GM18870 (cell line): ENCODE data around the gene IL4I1.

Source experiments
- ATAC-seq: cut with Tn5 transposase; IDR thresholded peaks from one replicate; pipeline ENCODE4 v1.9.1; 2021; ENCODE audit warnings: moderate library complexity; ENCODE audit not compliant: unreplicated experiment

The IL4I1 gene

DNA sequence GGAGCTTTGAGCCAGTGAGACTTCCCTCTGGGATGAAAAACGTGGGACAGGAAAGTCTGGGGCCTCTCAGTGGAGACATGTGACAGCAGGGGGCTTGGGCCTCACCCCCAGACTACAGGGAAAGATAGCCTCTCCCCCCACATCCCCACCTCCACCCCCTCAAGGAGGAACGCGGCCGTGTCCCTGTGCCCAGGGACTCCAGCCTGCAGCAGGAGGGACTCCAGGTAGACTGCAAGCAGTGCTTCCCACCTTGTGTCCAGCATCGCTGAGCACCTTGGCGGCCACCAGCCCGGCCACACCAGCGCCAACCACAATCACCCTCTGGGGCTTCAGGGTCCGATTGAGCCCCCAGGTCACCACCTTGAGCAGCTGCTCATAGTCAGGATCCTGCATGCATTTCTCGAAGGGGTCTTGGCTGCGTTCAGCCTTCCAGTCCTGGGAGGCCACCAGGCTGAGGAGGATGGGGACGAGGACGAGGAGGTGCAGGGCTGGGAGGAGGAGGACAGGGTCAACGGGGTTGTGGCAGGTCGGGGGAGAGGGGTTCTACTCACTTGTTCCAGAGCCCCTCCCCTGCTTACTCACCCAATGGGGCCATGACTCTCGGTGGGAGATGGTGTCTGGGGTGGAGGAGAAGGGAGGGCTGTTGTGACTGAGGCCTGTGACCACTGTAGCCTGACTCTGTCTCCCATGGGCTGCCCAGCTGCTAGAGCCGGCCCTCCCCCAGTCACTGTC is 955 bp downstream of the IL4I1 start:
- ATAC-seq, result no peak

DNA sequence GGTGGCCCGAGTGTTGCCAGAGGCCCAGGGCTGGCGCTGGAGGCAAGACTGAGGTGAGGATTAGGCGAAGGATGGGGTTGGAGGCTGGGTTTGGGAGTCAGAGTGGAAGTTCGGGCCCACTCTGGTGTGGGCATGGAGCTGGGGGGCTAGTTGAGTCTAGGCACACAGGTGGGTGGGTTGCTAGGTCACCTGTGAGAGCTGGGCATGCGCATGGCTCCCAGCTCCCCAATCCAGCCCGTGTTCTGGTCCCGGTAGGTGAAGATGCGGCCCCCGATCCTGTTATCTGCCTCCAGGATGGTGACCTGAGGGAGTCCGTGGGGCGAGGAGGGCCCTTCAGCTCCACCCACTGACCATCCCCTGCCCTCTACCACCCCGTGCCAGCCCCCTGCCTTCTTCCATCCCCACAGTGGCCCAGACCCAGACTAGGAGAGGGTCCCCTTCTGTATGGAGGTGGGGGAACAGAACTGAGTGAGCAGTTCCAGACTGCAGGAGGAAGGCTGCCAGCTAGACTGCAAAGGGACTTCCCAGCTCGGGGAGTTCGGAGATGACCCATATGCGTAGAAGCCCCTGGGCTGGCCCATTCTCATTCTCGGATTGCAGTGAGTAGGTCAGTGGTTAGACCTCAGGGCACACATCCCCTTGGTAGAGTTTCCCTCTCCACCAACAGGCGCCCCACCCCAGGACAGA is 1.7 kb downstream of the IL4I1 start:
- ATAC-seq, result no peak

DNA sequence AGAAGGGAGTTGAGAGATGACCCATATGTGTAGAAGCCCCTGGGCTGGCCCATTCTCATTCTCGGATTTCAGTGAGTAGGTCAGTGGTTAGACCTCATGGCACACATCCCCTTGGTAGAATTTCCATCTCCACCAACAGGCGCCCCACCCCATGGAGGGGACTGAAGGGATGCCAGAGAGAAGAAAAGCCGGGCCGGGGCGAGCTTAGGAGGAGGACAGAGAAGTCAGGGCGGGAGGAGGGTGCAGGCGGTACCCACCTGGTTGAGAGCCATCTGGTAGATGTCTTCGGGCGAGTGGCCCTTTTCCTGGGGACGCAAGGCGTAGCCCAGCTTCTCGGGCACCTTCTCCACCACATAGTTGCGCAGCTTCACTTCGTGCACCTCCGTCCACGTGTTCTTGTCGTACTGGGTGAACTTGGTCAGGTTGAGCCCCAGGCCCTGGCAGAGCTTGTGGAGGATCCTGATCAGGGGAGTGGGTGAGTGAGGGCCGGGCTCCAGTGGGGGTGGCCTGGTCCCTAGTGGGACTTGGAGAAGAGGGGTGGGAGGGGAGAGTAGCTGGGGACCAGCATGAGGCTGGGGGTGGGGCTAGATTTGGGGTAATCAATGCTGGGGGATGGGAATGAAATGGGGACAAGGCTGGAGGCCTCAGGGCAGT is 2.5 kb downstream of the IL4I1 start:
- ATAC-seq, result no peak

DNA sequence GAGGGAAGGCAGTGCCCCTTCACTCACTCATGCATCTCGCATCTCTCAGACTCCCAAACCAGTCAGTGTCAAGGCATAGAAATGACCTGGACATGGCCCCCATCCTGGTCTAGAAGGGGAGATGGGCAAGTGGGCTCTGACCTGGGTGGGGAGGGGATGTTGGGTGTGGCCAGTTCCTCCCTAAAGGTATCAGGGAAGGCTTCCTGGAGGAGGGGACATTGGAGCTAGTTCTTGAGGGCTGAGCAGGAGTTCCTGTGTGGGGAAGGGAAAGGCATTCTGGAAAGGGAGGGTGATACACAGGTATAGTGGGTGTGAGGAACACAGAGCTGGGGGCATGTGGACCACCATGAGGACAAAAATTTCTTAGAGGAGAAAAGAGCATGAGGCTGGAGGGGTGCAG is 4.0 kb downstream of the IL4I1 start:
- ATAC-seq, result no peak

DNA sequence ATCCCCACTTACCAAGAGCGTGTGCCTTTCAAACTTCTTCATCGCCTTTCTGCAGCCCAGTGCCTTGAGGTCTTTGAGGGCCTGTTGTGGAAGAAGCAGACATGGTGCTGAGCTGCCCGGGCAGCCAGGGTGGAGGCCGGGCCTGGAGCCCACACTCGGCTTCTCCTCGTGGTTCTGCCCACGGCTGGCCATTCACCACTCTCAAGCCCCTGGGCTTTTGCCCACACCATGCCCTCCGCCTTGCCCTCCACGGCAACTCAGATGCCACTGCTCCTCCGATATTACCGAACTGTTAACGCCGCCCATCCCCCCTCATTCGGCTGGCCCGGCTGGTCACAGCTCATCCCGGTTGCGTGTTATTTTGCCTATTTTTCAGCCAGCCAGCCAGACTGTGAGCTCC is 5.3 kb downstream of the IL4I1 start:
- ATAC-seq, result no peak

DNA sequence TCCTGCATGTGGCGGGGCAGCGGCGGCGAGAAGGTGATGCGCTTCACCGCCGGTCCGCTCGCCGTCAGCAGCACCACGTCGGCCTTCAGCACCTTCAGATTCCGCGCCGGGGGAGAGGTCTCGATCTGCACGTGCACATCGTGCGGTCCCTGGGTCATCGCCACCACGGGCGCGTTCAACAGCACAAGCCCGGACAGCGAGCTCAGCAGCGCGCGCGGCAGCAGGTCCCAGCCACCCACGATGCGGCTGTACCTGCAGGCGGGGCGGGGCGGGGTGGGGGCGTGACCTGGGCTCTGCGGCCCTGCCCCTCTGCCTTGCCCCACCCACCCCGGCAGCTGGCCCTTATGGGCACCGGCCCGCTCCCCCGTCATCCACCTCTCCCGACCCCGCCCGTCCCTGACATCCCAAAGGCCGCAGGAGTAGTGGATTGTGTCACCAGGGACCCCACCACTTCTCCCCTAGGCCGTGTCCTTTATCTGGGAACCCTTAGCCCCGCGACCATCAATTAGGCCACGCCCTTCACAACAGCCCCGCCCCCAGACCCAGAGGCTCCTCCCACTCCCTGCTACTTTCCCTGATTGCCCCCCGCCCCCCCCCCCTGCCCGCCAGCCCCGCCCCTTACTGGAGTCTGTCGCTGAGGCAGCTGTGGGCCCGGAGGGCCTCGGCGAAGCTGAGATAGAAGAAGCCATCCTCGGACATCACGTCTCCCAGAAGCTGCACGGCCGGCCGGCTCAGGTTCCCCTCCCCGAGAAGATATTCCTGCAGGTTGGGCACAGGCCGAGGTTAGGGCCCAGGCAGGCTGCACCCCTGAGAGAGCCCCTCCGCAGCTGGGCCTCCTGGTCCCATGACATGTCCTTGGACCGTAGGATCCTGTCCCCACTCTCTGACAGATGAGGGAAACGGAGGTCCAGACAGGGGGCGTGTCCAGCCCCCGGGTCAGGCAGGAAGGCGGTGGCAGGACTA is 6.1 kb downstream of the IL4I1 start:
- no peak for ATAC-seq

DNA sequence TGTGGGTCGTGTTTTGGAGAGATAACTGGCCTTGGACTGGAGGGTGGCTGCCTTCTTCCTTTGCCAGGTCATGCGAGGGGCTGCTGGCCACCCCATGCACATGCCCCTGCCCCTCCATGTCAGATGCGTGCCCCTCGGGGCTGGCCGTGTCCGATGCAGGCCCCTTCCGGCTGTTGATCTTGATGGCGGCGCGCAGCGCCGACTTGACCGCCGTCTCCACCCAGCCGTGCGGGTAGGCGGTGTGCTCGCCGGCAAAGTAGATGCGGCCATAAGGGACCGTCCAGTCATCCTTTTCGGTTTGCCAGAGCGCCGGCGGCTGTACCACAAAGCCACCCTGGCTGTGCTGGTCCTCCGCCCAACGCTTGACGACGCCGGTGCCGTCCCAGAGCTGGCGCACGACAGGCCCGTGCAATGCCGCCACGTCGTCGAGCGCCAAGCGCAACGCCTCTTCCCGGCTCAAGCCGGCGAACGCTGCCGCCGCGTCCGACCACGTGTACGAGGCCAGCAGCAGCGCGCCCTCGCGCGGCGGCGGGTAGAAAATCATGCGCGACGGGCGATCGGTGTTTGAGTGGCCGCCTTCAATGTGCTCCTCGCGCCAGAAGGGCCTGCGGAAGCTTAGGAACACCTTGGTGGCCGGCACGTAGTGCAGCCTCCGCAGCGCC is 6.9 kb downstream of the IL4I1 start:
- no peak for ATAC-seq

DNA sequence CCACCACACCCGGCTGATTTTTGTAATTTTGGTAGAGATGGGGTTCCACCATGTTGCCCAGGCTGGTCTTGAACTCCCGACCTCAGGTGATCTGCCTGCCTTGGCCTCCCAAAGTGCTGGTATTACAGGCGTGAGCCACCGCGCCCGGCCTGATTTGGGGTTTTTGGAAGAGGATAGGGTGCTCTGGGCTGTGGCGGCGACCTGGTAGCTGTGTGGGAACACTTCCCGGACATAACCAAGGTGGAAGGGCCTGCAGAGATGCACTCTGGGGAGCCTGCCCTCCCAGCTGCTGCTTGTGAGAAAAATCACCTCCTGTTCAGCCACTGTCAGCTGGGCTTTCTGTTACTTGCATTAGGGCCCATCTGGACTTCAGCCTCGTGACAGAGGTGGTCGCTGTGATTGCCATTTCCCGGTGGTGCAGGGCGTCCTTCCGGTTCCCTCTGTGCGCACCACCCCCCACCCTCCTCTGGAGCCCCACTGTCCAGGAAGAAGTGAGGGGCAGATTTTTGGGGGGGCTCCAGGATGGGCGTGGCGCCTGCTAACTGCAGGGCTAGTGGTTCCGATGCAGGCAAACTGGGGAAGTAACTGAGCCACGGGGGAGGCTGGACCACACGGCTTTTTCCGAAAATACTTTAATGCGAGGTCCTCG is 7.5 kb downstream of the IL4I1 start:
- ATAC-seq, result no peak

DNA sequence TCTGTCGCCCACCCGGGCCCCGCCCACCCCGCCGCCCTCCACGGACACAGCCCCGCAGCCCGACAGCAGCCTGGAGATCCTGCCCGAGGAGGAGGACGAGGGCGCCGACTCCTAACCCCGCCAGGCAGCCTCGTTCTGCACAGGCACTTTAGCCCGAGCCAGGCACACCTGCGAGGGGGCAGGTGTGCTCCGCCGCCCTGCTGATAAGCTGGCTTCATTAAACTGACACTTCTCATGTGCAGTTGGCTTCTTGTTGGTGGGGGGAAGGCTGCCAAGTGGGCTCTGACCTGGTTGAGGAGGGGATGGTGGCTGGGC is 8.2 kb downstream of the IL4I1 start:
- no peak for ATAC-seq

DNA sequence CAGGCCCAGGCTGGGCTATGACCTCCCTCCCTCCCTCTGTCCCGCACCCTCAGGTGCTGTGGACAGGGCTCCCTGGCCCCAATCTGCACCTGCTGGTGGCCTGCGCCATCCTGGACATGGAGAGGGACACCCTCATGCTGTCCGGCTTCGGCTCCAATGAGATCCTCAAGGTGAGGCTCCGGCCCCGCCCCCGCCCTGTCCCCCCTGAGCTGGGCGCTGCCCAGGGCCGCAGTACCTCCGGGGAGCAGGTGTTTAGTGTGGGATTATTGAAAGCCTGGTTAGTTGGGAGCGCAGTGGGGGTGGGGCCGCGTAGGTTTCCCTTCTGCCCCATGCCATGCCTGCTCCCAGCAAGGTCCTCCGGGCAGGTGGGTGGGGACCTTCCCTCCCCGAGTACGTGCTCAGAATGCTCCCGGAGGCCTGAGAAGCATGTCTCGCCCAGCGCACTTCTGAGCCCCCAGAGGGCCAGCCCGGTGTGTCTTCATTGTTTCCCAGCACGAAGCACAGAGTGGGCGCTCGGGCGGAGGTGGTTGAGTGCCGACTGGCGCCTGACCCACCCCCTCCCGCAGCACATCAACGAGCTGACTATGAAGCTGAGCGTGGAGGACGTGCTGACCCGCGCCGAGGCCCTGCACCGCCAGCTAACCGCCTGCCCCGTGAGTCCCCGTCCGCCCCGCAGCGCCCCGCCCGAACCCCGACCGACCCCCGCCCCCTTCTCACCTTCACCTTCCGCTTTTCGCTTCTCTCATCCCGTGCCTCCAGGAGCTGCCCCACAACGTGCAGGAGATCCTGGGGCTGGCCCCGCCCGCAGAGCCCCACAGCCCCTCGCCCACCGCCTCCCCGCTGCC is 8.8 kb downstream of the IL4I1 start:
- ATAC-seq, result no peak

DNA sequence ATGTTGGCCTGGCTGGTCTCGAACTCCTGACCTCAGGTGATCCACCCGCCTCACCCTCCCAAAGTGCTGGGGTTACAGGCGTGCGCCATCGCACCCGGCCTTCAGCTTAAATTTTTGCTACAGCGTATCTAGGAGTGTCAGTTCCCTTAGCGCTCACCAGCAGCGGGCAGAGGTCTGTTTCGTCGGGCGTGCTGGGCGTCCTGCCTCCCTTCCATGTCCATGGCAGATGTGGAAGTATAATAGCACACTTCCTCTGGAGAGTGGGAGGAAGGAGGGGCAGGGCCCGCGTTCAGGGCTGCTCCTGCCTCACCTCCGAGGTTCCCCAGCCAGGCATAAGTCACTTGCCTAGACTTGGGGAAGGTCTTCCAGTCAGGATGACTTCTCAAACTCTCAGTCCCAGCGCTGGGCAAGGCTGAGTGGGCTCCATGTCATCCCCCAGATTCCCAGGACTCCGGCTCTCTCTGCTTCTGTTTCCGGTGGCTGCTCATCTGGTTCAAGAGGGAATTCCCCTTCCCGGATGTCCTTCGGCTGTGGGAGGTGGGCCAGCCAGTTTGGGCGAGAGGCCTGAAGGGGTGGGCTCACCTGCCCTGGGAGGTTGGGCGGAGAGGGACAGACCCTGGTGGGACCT is 9.5 kb downstream of the IL4I1 start:
- no peak for ATAC-seq

DNA sequence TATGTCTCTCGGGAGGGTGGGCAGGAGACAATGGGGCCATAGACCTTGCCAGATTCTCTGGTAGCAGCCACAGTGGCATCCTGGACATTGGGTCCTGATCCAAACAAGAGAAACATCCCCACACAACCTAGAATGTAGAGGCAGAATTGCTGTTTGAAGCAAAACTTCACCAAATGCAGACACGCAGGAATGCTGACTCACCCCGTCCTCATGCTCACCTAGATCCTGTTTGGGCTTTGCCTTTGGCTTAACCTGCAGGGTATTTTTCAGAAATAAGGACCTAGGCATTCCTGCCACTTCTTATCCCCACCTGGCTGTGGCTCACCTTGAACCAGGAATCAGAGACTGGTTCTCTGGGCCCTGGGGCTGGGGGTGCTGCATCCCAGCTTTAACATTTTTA is 11.9 kb downstream of the IL4I1 start:
- ATAC-seq, result no peak

DNA sequence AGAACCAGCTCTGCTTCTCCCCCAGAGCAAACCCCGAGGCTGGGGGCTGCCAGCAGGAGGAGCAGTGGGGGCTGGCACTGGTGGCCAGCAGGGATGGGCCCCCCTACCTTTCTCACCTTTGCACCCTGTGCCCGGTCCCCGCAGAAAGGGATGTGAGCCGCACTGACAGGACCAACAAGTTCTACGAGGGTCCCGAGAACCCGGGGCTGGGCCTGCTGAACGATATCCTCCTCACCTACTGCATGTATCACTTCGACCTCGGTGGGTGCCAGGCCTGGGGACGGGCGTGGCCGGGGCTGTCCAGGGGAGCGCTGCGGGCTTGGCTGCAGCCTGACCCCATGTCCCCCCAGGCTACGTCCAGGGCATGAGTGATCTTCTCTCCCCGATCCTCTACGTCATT is 12.6 kb downstream of the IL4I1 start:
- no peak for ATAC-seq

DNA sequence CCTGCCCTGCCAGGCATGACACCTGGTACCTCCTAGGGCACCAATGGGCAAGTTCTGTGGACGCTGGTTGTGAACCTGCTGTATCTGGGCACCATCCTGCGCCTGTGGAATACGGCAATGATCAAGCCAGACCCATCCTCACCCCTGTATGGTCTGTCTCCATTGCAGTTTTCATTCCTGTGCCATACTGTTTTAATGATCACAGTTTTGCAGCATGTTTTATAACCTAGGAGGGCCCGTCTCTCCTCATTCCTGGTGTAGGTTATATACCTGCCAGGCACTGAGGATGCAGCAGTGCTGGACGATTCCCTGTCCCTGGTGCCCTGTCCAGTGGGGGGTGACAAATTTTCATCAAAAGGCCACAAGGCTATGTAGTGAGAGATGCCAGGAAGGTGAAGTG is 13.6 kb downstream of the IL4I1 start:
- ATAC-seq, result no peak

DNA sequence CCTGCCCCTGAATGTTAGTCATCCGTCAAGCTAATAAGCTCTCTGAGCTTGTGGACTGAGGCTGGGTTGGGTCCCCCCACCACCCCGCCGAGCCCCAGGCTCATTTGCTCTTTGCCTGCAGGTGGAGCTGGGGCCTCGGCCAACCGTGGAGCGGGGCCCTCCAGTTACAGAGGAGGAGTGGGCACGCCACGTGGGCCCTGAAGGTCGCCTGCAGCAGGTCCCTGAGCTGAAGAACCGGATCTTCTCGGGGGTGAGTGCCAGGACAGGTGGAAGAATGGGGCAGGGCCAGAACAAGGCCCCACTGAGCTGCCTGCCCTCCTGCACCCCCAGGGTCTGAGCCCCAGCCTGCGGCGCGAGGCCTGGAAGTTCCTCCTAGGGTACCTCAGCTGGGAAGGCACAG is 14.0 kb downstream of the IL4I1 start:
- ATAC-seq, result no peak

DNA sequence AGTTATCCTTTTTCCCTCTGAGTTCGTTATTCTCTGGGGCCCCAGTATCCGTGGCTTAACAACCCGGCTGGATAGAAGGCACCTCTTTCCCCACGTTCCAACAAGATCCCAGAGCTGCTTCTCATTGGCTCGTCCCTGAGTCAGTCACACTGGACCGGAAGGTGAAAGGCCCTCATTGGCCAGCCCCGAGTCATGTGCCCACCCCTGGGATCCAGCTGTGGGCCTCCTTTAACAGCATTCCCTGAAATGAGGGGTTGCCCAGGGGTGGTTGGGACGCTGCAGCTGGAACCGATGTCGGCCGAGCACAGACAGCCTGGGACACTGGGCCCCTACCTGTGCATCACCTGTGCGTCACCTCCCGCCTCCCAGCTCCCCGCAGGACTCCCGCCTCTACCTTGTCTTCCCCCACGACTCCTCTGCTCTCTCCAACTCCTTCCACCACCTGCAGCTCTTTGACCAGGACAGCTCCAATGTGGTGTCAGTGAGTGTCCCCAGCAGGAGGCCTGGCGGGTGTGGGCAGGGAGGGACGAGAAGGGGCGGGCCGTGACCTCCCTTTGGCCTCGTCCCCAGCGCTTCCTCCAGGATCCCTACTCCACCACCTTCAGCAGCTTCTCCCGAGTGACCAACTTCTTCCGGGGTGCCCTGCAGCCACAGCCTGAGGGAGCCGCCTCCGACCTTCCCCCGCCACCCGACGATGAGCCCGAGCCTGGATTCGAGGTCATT is 14.9 kb downstream of the IL4I1 start:
- ATAC-seq, result no peak

DNA sequence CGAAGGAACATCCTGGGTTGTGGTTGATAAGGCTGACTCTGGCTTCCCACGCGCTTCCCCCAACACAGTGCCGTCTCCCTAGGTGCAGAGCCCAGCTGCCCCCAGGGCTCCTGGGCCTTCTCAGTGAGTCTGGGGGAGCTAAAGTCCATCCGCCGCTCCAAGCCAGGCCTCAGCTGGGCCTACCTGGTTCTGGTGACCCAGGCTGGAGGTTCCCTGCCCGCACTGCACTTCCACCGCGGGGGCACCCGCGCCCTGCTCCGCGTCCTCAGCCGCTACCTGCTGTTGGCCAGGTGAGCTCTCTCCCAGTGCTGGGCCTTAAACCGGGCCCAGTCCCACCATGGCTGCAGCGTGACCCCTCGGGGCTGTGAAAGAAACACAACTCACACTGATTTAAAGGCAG is 15.5 kb downstream of the IL4I1 start:
- no peak for ATAC-seq

DNA sequence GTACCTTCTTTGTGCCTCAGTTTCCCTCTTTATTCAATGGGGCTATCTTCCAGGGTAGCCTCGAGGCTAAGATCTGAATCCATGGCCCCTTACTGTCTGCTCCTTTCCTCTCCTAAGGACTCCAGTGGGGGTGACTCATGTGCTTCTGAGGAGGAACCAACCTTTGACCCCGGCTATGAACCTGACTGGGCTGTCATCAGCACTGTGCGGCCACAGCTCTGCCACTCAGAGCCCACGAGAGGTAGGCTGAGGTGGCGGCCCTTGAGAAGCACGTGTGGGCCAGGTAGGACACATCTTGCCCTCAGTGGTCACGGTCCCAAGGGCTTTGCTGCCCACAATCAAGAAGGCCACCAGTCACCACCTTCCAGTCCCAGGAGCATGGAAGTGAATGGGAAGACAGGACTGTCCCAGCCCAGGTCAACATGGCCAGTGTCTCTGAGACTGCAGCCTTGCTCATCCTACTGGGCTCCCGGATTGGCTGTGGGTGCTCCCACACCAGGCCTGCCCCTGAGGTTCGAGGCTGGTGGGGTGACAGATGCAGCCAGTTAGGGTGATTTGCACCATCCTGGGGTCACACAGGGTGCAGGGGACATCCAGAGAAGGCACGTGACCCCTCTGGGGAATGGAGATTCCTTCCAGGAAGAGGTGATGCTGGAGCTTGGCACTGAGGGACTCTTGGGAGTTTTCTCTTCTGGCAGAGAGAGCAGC is 16.4 kb downstream of the IL4I1 start:
- no peak for ATAC-seq
